ENCODE results near the gene PRDM15.

Gene PRDM15

GRCh38 chr21:41864311-41865001 lies 14.7 kb downstream of the PRDM15 start:
- DNase-seq (ENCODE audit: low read depth, low spot score): no peak

GRCh38 chr21:41863439-41863740 lies 15.8 kb downstream of the PRDM15 start:
- DNase-seq (ENCODE audit: low read depth, low spot score): no peak

- DNase-seq (ENCODE audit: low read depth, low spot score): no peak
Measured at GRCh38 chr21:41861987-41862386, 17.2 kb downstream of the PRDM15 start.

- DNase-seq (ENCODE audit: low read depth, low spot score): no peak
Measured at GRCh38 chr21:41861255-41861654, 17.9 kb downstream of the PRDM15 start.

GRCh38 chr21:41859297-41859980 lies 19.7 kb downstream of the PRDM15 start:
- no peak for DNase-seq (ENCODE audit: low read depth, low spot score)

- no peak for DNase-seq (ENCODE audit: low read depth, low spot score)
Measured at GRCh38 chr21:41858466-41859296, 20.5 kb downstream of the PRDM15 start.

- no peak for DNase-seq (ENCODE audit: low read depth, low spot score)
Measured at GRCh38 chr21:41857771-41858300, 21.3 kb downstream of the PRDM15 start.

GRCh38 chr21:41856572-41856971 lies 22.6 kb downstream of the PRDM15 start:
- no peak for DNase-seq (ENCODE audit: low read depth, low spot score)

- DNase-seq (ENCODE audit: low read depth, low spot score): no peak
Measured at GRCh38 chr21:41854426-41854995, 24.6 kb downstream of the PRDM15 start.

- DNase-seq (ENCODE audit: low read depth, low spot score): no peak
Measured at GRCh38 chr21:41852929-41853320, 26.2 kb downstream of the PRDM15 start.

- no peak for DNase-seq (ENCODE audit: low read depth, low spot score)
Measured at GRCh38 chr21:41852151-41852928, 26.8 kb downstream of the PRDM15 start.

- DNase-seq (ENCODE audit: low read depth, low spot score): no peak
Measured at GRCh38 chr21:41851090-41851790, 27.9 kb downstream of the PRDM15 start.

GRCh38 chr21:41850085-41850484 lies 29.1 kb downstream of the PRDM15 start:
- DNase-seq (ENCODE audit: low read depth, low spot score): no peak

GRCh38 chr21:41848958-41849580 lies 30.1 kb downstream of the PRDM15 start:
- no peak for DNase-seq (ENCODE audit: low read depth, low spot score)

GRCh38 chr21:41848533-41848932 lies 30.6 kb downstream of the PRDM15 start:
- DNase-seq (ENCODE audit: low read depth, low spot score): no peak

GRCh38 chr21:41847066-41847804 lies 31.9 kb downstream of the PRDM15 start:
- DNase-seq (ENCODE audit: low read depth, low spot score): no peak

GRCh38 chr21:41846536-41846935 lies 32.6 kb downstream of the PRDM15 start:
- DNase-seq (ENCODE audit: low read depth, low spot score): no peak

GRCh38 chr21:41846033-41846317 lies 33.2 kb downstream of the PRDM15 start:
- DNase-seq (ENCODE audit: low read depth, low spot score): no peak

GRCh38 chr21:41845310-41846032 lies 33.7 kb downstream of the PRDM15 start:
- no peak for DNase-seq (ENCODE audit: low read depth, low spot score)
